Activated CD4-positive, alpha-beta T cell treated with anti-CD3 and anti-CD28 coated beads, Interleukin-2, amount 10 ng/mL, durations not matched to agents 7 days and 5 days (primary cell): ENCODE measurements around the gene GLB1L3. TPM values are rescaled to one million over a fixed set of nuclear protein-coding genes. Genes with fewer than 3 reads are reported as not detected.
A peak's percentile ranks its signal among the peaks of the same experiment; 100 is the strongest.

Experiments used
- CTCF ChIA-PET: fragments of 350-600 bp; sonication (Branson Sonifier 250); formaldehyde crosslinking; loops from one replicate; lab custom pipeline; 2021; ENCODE audit warnings: antibody characterized with exemption; lab: Charles Lee
- POLR2A ChIA-PET: fragments of 350-600 bp; sonication (Branson Sonifier 250); formaldehyde crosslinking; loops from one replicate; lab custom pipeline; 2021; ENCODE audit warnings: antibody characterized with exemption; lab: Charles Lee
- DNase-seq: peaks from one replicate; pipeline ENCODE4 v3.0.0-alpha.2; 2020
- H3K27ac Mint-ChIP-seq: one replicate; pipeline ENCODE4 v1.8.0; 2021; ENCODE audit warnings: mild to moderate bottlenecking, moderate library complexity, mixed read lengths
- H3K27me3 Mint-ChIP-seq: one replicate; pipeline ENCODE4 v1.8.0; 2021; ENCODE audit warnings: mixed read lengths
- H3K36me3 Mint-ChIP-seq: one replicate; pipeline ENCODE4 v1.8.0; 2021; ENCODE audit warnings: low read depth, mixed read lengths
- H3K4me1 Mint-ChIP-seq: one replicate; pipeline ENCODE4 v1.8.0; 2021; ENCODE audit warnings: mixed read lengths
- H3K4me3 Mint-ChIP-seq: one replicate; pipeline ENCODE4 v1.8.0; 2021; ENCODE audit warnings: mild to moderate bottlenecking, moderate library complexity, mixed read lengths
- H3K9me3 Mint-ChIP-seq: one replicate; pipeline ENCODE4 v1.8.0; 2021; ENCODE audit warnings: mixed read lengths
- total RNA-seq, 2 experiments: library from RNA; stranded (reverse); gene quantifications; one replicate each; pipeline ENCODE4 v1.2.3, GENCODE V29; 2021

GLB1L3 gene
- total RNA-seq, 2 experiments from 2014 or later, result 6.8 to 7.2 TPM

GRCh38 chr11:134332782-134333181, 56.6 kb downstream of the GLB1L3 start:
- POLR2A ChIA-PET, result no interaction called here
- DNase-seq, result no peak
- H3K4me1 Mint-ChIP-seq, result peaks cover 12% of the 10 kb centered on the region
- H3K27ac Mint-ChIP-seq, result no peak overlapping the region
- H3K9me3 Mint-ChIP-seq, result no peaks in the 10 kb centered on the region
- peak overlapping the region; percentile 66 for H3K4me3 Mint-ChIP-seq
- CTCF ChIA-PET, result no interaction called here
- H3K27me3 Mint-ChIP-seq, result peaks cover 37% of the 10 kb centered on the region
- no peaks in the 10 kb centered on the region for H3K36me3 Mint-ChIP-seq

- Mint-ChIP-seq H3K4me3 (no peak overlapping the region), H3K27me3 (peaks cover 37% of the 10 kb centered on the region)
- POLR2A ChIA-PET, result no interaction called here
Observed at GRCh38 chr11:134333312-134333711, 57.1 kb downstream of the GLB1L3 start.

GRCh38 chr11:134333946-134334345, 57.8 kb downstream of the GLB1L3 start:
- CTCF ChIA-PET, result interaction anchor here (1.0 kb wide), 1 partner anchor 20 kb away, joined by 3 read pairs; no protein-coding TSS in a partner anchor
- Mint-ChIP-seq H3K4me1 (peaks cover 12% of the 10 kb centered on the region), H3K36me3 (no peaks in the 10 kb centered on the region)

More at GRCh38 chr11:134333312-134333711, 57.1 kb downstream of the GLB1L3 start:
- DNase-seq, result no peak
- CTCF ChIA-PET, result no interaction called here
- Mint-ChIP-seq H3K36me3 (no peaks in the 10 kb centered on the region), H3K9me3 (no peaks in the 10 kb centered on the region), H3K4me1 (peaks cover 12% of the 10 kb centered on the region), H3K27ac (no peak overlapping the region)

GRCh38 chr11:134334796-134335571, 58.8 kb downstream of the GLB1L3 start:
- Mint-ChIP-seq H3K4me3 (no peak overlapping the region), H3K9me3 (no peaks in the 10 kb centered on the region), H3K27ac (no peak overlapping the region), H3K27me3 (peaks cover 33% of the 10 kb centered on the region), H3K36me3 (no peaks in the 10 kb centered on the region), H3K4me1 (peaks cover 12% of the 10 kb centered on the region)
- ChIA-PET CTCF (interaction anchor here (1.0 kb wide), 1 partner anchor 19 kb away, joined by 3 read pairs; no protein-coding TSS in a partner anchor), POLR2A (no interaction called here)
- no peak for DNase-seq

More at GRCh38 chr11:134333946-134334345, 57.8 kb downstream of the GLB1L3 start:
- POLR2A ChIA-PET, result no interaction called here
- Mint-ChIP-seq H3K9me3 (no peaks in the 10 kb centered on the region), H3K27ac (no peak overlapping the region), H3K27me3 (peaks cover 37% of the 10 kb centered on the region), H3K4me3 (no peak overlapping the region)
- DNase-seq, result no peak

- H3K4me1 Mint-ChIP-seq, result peaks cover 6% of the 10 kb centered on the region
- H3K27me3 Mint-ChIP-seq, result peaks cover 19% of the 10 kb centered on the region
- ChIA-PET POLR2A (no interaction called here), CTCF (no interaction called here)
- H3K9me3 Mint-ChIP-seq, result no peaks in the 10 kb centered on the region
- H3K4me3 Mint-ChIP-seq, result no peak overlapping the region
- H3K27ac Mint-ChIP-seq, result no peak overlapping the region
- no peaks in the 10 kb centered on the region for H3K36me3 Mint-ChIP-seq
- no peak for DNase-seq
Observed at GRCh38 chr11:134337051-134337450, 60.9 kb downstream of the GLB1L3 start.

GRCh38 chr11:134338068-134338467, 61.9 kb downstream of the GLB1L3 start:
- ChIA-PET CTCF (no interaction called here), POLR2A (no interaction called here)
- no peak for DNase-seq
- no peak overlapping the region for H3K4me3 Mint-ChIP-seq
- H3K9me3 Mint-ChIP-seq, result no peaks in the 10 kb centered on the region
- H3K27me3 Mint-ChIP-seq, result peaks cover 12% of the 10 kb centered on the region
- no peaks in the 10 kb centered on the region for H3K4me1 Mint-ChIP-seq
- no peaks in the 10 kb centered on the region for H3K36me3 Mint-ChIP-seq
- no peak overlapping the region for H3K27ac Mint-ChIP-seq

- no peak overlapping the region for H3K4me3 Mint-ChIP-seq
- no peaks in the 10 kb centered on the region for H3K36me3 Mint-ChIP-seq
- no peak for DNase-seq
- no peaks in the 10 kb centered on the region for H3K4me1 Mint-ChIP-seq
- peaks cover 6% of the 10 kb centered on the region for H3K27me3 Mint-ChIP-seq
- POLR2A ChIA-PET, result interaction anchor here (0.6 kb wide), 1 partner anchor 178 kb away, joined by 6 read pairs; no protein-coding TSS in a partner anchor
- CTCF ChIA-PET, result no interaction called here
- H3K9me3 Mint-ChIP-seq, result no peaks in the 10 kb centered on the region
- H3K27ac Mint-ChIP-seq, result no peak overlapping the region
Observed at GRCh38 chr11:134338654-134339053, 62.5 kb downstream of the GLB1L3 start.

GRCh38 chr11:134339756-134340155, 63.6 kb downstream of the GLB1L3 start:
- H3K27me3 Mint-ChIP-seq, result no peaks in the 10 kb centered on the region
- no peak overlapping the region for H3K27ac Mint-ChIP-seq
- ChIA-PET CTCF (no interaction called here), POLR2A (no interaction called here)
- H3K4me3 Mint-ChIP-seq, result no peak overlapping the region
- no peaks in the 10 kb centered on the region for H3K4me1 Mint-ChIP-seq
- DNase-seq, result no peak
- H3K36me3 Mint-ChIP-seq, result no peaks in the 10 kb centered on the region
- no peaks in the 10 kb centered on the region for H3K9me3 Mint-ChIP-seq

GRCh38 chr11:134340354-134340964, 64.3 kb downstream of the GLB1L3 start:
- Mint-ChIP-seq H3K9me3 (no peaks in the 10 kb centered on the region), H3K27ac (no peak overlapping the region), H3K4me1 (no peaks in the 10 kb centered on the region), H3K36me3 (no peaks in the 10 kb centered on the region), H3K27me3 (no peaks in the 10 kb centered on the region), H3K4me3 (no peak overlapping the region)
- CTCF ChIA-PET, result no interaction called here
- POLR2A ChIA-PET, result no interaction called here
- DNase-seq, result no peak

- no peak overlapping the region for H3K4me3 Mint-ChIP-seq
- no peaks in the 10 kb centered on the region for H3K9me3 Mint-ChIP-seq
- H3K4me1 Mint-ChIP-seq, result no peaks in the 10 kb centered on the region
- DNase-seq, result no peak
- H3K27me3 Mint-ChIP-seq, result no peaks in the 10 kb centered on the region
- POLR2A ChIA-PET, result interaction anchor here (0.6 kb wide), 1 partner anchor 12 kb away, joined by 7 read pairs; no protein-coding TSS in a partner anchor
- no peak overlapping the region for H3K27ac Mint-ChIP-seq
- H3K36me3 Mint-ChIP-seq, result no peaks in the 10 kb centered on the region
- CTCF ChIA-PET, result interaction anchor here (1.0 kb wide), 1 partner anchor 31 kb away, joined by 3 read pairs; no protein-coding TSS in a partner anchor
Observed at GRCh38 chr11:134341805-134342571, 65.8 kb downstream of the GLB1L3 start.

GRCh38 chr11:134342572-134343340, 66.6 kb downstream of the GLB1L3 start:
- Mint-ChIP-seq H3K27ac (no peak overlapping the region), H3K27me3 (no peaks in the 10 kb centered on the region), H3K36me3 (no peaks in the 10 kb centered on the region), H3K9me3 (no peaks in the 10 kb centered on the region), H3K4me1 (no peaks in the 10 kb centered on the region), H3K4me3 (no peak overlapping the region)
- POLR2A ChIA-PET, result interaction anchor here (0.6 kb wide), 1 partner anchor 11 kb away, joined by 7 read pairs; no protein-coding TSS in a partner anchor
- DNase-seq, result no peak
- CTCF ChIA-PET, result interaction anchor here (0.9 to 1.1 kb wide), 2 partner anchors 17 to 64 kb away, joined by 3 read pairs; no protein-coding TSS in a partner anchor

GRCh38 chr11:134343646-134344045, 67.5 kb downstream of the GLB1L3 start:
- Mint-ChIP-seq H3K27me3 (no peaks in the 10 kb centered on the region), H3K4me3 (no peak overlapping the region), H3K27ac (no peak overlapping the region), H3K9me3 (no peaks in the 10 kb centered on the region), H3K36me3 (no peaks in the 10 kb centered on the region), H3K4me1 (no peaks in the 10 kb centered on the region)
- DNase-seq, result no peak
- ChIA-PET CTCF (interaction anchor here (0.9 to 1.1 kb wide), 2 partner anchors 16 to 65 kb away, joined by 3 read pairs; no protein-coding TSS in a partner anchor), POLR2A (no interaction called here)
